ENCODE measurements around the gene ABCA9. TPM values are rescaled to one million over a fixed set of nuclear protein-coding genes. Genes with fewer than 3 reads are reported as not detected.
A peak's percentile ranks its signal among the peaks of the same experiment; 100 is the strongest.

Gene ABCA9
- total and polyA plus RNA-seq, 2 of the 13 experiments (the other 11 are each of a cell fraction or from before 2014, with no cell fraction given): 0.04 TPM; not detected in 1

GRCh38 chr17:69084911-69085310 is 24.2 kb upstream of the ABCA9 start (continued):
- TF ChIP-seq BCLAF1 (IDR thresholded peaks at IDR 0.05) (no peak), FOXP4 (CRISPR knock-in tag; IDR thresholded peaks at IDR 0.05) (no peak), SP4 (CRISPR knock-in tag; IDR thresholded peaks at IDR 0.05) (no peak), ZNF274 (CRISPR knock-in tag; IDR thresholded peaks at IDR 0.05) (0 out of 2 replicates have a peak, but pooled peaks have one; percentile 35), ZNF317 (CRISPR knock-in tag; IDR thresholded peaks at IDR 0.05) (no peak), TSC22D2 (CRISPR knock-in tag; IDR thresholded peaks at IDR 0.05; ENCODE audit: borderline replicate concordance) (no peak), TRAFD1 (CRISPR knock-in tag; IDR thresholded peaks at IDR 0.05; ENCODE audit: borderline replicate concordance) (no peak), ZNF589 (CRISPR knock-in tag; conservative IDR thresholded peaks at IDR 0.05) (no peak), ZNF777 (CRISPR knock-in tag; IDR thresholded peaks at IDR 0.05) (peak; percentile 71), ZBTB34 (CRISPR knock-in tag; IDR thresholded peaks at IDR 0.05) (no peak), ZNF446 (CRISPR knock-in tag; IDR thresholded peaks at IDR 0.05) (no peak), KLF6 (CRISPR knock-in tag; IDR thresholded peaks at IDR 0.05) (no peak), MAFF (IDR thresholded peaks at IDR 0.05; ENCODE audit: low read depth, low read length) (no peak; the same call in 1 of the 2 replicates), ATRX (CRISPR knock-in tag; IDR thresholded peaks at IDR 0.05; ENCODE audit: borderline replicate concordance) (no peak), SMC3 (IDR thresholded peaks at IDR 0.05; ENCODE audit: low read length) (peak; percentile 50; the same call in 1 of the 2 replicates), ZNF383 (CRISPR knock-in tag; IDR thresholded peaks at IDR 0.05; ENCODE audit: borderline replicate concordance) (no peak), ZNF746 (CRISPR knock-in tag; IDR thresholded peaks at IDR 0.05) (no peak), ZFY (CRISPR knock-in tag; IDR thresholded peaks at IDR 0.05) (0 out of 2 replicates have a peak, but pooled peaks have one; percentile 18), ZNF639 (CRISPR knock-in tag; conservative IDR thresholded peaks at IDR 0.05) (no peak), PATZ1 (CRISPR knock-in tag; IDR thresholded peaks at IDR 0.05) (no peak)
